Measurements from ENCODE around the gene SPATC1L. TPM values are rescaled to one million over a fixed set of nuclear protein-coding genes. Genes with fewer than 3 reads are reported as not detected.

The SPATC1L gene
- polyA plus RNA-seq, 3 donors from 2014 or later = 6.2 to 10.8 (median 9.4) TPM

DNA sequence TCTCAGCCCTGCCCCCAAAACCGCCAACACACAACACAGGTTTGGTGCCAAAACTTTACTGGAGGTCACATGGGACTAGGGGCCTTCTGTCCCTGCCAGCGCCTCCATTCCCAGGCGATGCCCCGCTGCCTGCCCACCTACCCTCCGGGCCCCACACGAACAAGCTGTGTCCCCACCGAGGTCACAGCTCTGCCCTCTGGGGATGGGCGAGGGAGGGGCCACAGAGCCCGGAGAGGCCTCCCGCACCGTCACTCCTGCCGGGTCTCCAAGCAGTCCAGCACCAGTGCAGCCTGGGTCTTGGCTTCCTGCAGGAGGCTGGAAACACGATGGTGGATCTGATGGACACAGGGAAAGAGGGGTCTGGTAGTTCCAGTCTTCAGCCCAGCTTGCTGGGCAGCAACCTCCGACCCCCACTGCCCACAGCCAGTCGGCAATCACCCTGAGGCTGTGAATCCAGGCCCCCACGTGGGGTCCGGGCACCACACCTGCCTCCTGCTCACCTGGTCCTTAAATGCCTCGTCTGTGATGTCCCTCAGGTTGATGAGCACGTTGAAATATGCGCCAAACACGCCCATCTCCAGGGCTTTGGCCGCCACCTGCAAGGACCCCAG is 47.4 kb downstream of the SPATC1L start:
- no peak for DNase-seq
- Mint-ChIP-seq H3K4me1 (no peaks in the 10 kb centered on the region), H3K9me3 (no peaks in the 10 kb centered on the region), H3K36me3 (no peaks in the 10 kb centered on the region), H3K4me3 (no peak overlapping the region), H3K27ac (no peak overlapping the region), H3K27me3 (ENCODE audit: low read depth in 3 of 3) (peaks cover 2 to 4% (median 3%) of the 10 kb centered on the region in 3 donors)

DNA sequence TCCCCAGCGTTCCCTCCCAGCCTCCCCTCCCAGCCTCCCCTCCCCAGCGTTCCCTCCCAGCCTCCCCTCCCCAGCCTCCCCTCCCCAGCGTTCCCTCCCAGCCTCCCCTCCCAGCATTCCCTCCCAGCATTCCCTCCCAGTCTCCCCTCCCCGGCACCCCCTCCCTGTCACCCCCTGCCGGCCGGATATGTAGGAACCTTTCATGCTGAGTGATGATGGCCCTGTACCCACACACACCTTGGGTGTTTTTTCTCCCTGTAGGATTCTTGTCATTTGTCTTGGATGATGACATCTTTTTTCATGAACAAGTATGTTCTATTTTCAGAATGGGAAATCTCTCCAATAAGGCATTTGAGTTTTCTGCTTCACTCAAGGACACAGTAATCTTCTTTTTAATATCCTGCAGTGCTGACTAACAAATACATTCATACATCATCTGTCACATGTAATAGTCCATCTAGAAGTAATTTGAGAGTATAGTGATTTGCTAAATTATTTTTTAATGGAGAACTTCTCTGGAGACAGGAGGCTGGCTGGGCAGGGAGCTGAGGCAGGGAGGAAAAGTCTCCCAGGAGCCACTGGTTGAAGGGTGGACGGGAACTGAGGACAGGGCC is 48.4 kb downstream of the SPATC1L start:
- DNase-seq = no peak
- H3K9me3 Mint-ChIP-seq = no peaks in the 10 kb centered on the region
- H3K4me1 Mint-ChIP-seq = no peaks in the 10 kb centered on the region
- peaks cover 2 to 3% (median 2%) of the 10 kb centered on the region in 3 donors for H3K27me3 Mint-ChIP-seq (ENCODE audit: low read depth in 3 of 3)
- no peaks in the 10 kb centered on the region for H3K36me3 Mint-ChIP-seq
- no peak overlapping the region for H3K27ac Mint-ChIP-seq
- no peak overlapping the region for H3K4me3 Mint-ChIP-seq

DNA sequence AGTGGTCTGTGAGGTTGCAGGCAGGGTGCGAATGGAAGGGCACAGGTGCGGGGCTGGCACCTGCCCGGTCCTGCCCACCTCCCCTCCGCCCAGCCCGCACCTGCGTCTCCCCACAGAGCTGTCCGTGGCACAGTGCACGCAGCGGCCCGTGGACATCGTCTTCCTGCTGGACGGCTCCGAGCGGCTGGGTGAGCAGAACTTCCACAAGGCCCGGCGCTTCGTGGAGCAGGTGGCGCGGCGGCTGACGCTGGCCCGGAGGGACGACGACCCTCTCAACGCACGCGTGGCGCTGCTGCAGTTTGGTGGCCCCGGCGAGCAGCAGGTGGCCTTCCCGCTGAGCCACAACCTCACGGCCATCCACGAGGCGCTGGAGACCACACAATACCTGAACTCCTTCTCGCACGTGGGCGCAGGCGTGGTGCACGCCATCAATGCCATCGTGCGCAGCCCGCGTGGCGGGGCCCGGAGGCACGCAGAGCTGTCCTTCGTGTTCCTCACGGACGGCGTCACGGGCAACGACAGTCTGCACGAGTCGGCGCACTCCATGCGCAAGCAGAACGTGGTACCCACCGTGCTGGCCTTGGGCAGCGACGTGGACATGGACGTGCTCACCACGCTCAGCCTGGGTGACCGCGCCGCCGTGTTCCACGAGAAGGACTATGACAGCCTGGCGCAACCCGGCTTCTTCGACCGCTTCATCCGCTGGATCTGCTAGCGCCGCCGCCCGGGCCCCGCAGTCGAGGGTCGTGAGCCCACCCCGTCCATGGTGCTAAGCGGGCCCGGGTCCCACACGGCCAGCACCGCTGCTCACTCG is 52.2 kb downstream of the SPATC1L start:
- Mint-ChIP-seq H3K4me3 (no peak overlapping the region), H3K27ac (no peak overlapping the region), H3K4me1 (no peaks in the 10 kb centered on the region), H3K36me3 (no peaks in the 10 kb centered on the region), H3K9me3 (no peaks in the 10 kb centered on the region), H3K27me3 (ENCODE audit: low read depth in 3 of 3) (peaks cover 0 to 7% (median 0%) of the 10 kb centered on the region in 3 donors)
- no peak for DNase-seq

DNA sequence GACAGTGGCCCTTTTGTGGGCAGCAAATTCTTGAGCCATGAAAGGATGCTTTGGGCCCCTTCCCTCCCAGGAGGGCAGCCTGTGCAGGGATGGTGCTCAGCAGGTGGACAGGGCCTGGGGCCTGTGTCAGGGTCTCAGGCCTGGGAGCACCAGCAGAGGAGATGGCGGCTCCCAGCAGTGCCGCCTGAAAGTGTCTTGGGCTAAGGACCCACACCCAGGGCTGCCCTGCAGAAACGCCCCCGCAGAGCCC is 52.7 kb downstream of the SPATC1L start:
- no peak for DNase-seq
- H3K27me3 Mint-ChIP-seq (ENCODE audit: low read depth in 3 of 3) = peaks cover 0 to 7% (median 0%) of the 10 kb centered on the region in 3 donors
- H3K36me3 Mint-ChIP-seq = no peaks in the 10 kb centered on the region
- no peak overlapping the region for H3K4me3 Mint-ChIP-seq
- no peaks in the 10 kb centered on the region for H3K9me3 Mint-ChIP-seq
- H3K27ac Mint-ChIP-seq = no peak overlapping the region
- no peaks in the 10 kb centered on the region for H3K4me1 Mint-ChIP-seq

DNA sequence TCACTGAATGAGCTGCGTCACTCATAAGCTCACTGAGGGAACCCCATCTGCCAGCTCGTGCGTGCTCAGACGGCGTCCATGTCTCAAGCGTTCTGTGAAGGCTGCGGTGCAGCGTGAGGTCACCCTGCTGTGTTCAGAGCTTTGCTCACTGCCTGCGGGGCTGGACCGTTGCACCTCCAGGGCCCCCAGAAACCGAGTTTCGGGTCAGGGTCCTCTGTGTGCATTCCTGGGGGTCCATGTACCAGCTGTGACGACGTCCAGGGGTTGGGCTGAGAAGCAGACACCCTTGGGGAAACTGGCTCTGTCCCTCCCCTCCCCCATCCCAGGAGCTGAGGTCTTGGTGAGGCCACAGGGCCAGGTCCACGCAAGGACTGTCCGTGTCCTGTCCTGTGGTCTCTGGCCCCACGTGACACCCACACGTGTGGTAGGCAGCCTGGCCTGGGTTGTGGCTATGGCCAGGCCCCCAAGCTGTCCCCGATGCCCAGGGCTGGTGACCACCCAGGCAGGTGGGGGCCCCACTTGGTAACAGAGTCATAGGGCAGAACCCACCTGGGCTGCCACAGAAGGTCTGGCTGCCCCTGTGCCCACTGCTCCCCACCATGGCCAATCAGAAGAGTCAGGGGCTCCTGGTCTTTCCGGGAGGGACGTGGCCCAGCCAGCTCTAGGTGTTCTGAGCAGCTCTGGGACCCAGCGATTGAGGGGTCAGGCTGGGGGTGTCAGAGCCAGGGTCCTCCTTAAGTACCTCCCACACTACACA is 53.2 kb downstream of the SPATC1L start:
- Mint-ChIP-seq H3K27me3 (ENCODE audit: low read depth in 3 of 3) (peaks cover 0 to 7% (median 0%) of the 10 kb centered on the region in 3 donors), H3K9me3 (no peaks in the 10 kb centered on the region), H3K4me3 (no peak overlapping the region), H3K4me1 (no peaks in the 10 kb centered on the region), H3K27ac (no peak overlapping the region), H3K36me3 (no peaks in the 10 kb centered on the region)
- no peak for DNase-seq

DNA sequence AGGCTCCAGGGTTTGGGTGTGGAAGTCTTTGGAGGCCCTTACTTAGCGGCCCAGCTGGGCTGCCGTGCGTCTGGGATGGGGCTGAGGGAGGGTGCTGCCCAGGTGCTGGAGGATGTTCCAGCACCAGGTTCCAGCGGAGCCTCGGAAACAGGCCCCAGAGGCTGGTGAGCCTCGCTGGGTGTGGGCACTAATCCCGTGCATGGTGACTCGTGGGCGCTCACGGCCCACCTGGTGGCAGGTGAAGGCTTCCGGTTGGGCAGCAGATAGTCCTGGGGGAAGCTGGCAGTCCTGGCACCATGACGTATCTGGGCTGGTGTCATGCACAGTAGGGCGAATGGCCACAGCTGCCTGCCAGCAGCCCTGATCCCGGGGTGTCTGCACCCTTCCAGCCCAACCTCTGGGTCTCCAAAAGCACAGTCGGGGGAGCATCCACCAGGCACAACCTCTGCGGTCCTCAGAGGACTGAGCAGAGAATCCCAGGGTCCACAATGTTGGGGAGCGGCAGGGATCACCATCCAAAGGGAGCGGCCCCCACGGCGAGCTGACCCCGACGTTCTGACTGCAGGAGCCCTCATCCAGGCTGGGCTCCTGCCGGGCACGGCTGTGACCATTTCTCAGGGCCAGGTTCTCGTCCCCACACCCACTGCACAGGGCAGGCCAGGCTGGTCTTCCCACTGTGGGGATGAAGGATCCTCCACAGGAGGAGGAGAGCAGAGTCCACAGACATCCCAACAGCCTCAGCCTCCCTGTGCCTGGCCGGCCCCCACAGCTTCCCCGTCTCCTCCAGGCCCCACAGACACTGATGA is 54.2 kb downstream of the SPATC1L start:
- H3K27ac Mint-ChIP-seq = no peak overlapping the region
- no peaks in the 10 kb centered on the region for H3K4me1 Mint-ChIP-seq
- no peak for DNase-seq
- H3K4me3 Mint-ChIP-seq = no peak overlapping the region
- H3K9me3 Mint-ChIP-seq = no peaks in the 10 kb centered on the region
- no peaks in the 10 kb centered on the region for H3K36me3 Mint-ChIP-seq
- H3K27me3 Mint-ChIP-seq (ENCODE audit: low read depth in 3 of 3) = peaks cover 0 to 7% (median 0%) of the 10 kb centered on the region in 3 donors

DNA sequence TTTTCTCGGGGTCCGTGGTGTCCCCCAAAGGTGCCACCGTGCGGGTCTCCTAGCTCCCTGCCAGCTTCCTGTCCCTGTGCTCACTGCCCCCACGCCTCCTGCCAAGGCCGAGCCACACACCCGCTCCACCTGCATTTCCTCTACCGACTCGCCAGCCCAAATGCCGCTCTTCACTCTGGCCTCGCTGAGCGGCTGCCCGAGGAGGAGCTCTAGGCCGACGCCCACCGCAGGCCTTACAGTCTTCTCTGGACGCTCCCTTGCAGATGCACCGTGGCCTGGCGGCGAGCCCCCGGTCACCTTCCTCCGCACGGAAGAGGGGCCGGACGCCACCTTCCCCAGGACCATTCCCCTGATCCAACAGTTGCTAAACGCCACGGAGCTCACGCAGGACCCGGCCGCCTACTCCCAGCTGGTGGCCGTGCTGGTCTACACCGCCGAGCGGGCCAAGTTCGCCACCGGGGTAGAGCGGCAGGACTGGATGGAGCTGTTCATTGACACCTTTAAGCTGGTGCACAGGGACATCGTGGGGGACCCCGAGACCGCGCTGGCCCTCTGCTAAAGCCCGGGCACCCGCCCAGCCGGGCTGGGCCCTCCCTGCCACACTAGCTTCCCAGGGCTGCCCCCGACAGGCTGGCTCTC is 55.2 kb downstream of the SPATC1L start:
- Mint-ChIP-seq H3K9me3 (no peaks in the 10 kb centered on the region), H3K36me3 (no peaks in the 10 kb centered on the region), H3K27ac (peak overlapping the region in 1 of 6 donors; percentile 69), H3K4me3 (no peak overlapping the region), H3K4me1 (no peaks in the 10 kb centered on the region), H3K27me3 (ENCODE audit: low read depth in 3 of 3) (peaks cover 0 to 6% (median 1%) of the 10 kb centered on the region in 3 donors)
- DNase-seq = no peak

DNA sequence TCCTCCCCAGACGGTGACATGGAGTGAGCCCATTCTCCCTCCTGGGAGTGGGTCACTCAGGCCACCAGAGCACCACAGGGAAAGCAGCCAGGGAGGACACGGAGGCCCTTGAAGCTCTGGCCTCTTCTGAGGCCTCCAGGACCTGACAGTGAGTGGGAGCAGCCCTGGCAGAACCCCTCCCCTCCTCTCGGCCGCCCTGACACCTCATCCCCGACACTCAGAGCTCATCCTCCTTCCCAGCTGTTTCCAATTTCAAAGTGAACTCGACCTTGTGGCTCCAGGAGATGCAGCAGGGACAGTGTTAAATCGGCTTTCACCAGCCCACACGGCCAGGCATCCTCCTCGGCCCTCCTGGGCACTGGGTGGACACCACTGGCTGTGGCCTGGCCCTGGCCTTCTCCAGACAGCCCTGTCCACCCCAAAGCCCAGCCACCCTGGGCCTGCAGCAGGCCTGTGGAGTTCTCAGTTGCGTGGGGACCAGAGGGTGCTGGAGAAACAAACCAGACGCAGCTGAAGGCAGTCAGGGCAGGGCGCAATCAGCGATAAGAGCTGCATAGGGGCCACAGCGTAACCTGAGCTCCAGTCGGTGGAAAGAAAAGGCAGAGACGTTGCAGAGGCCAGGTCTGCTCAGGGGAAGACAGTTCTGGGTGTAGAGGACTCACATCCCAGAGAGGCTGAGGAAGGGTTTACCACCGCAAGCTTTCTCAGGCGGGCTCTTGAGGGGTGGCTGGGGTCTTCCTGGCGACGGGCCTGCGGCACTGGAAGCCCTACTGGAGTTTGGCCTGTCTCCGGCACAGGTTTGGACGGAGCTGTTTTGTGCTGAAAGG is 55.9 kb downstream of the SPATC1L start:
- no peak for DNase-seq
- H3K4me1 Mint-ChIP-seq = no peaks in the 10 kb centered on the region
- H3K4me3 Mint-ChIP-seq = no peak overlapping the region
- H3K36me3 Mint-ChIP-seq = no peaks in the 10 kb centered on the region
- no peak overlapping the region for H3K27ac Mint-ChIP-seq
- peaks cover 0 to 5% (median 3%) of the 10 kb centered on the region in 3 donors for H3K27me3 Mint-ChIP-seq (ENCODE audit: low read depth in 3 of 3)
- no peaks in the 10 kb centered on the region for H3K9me3 Mint-ChIP-seq

DNA sequence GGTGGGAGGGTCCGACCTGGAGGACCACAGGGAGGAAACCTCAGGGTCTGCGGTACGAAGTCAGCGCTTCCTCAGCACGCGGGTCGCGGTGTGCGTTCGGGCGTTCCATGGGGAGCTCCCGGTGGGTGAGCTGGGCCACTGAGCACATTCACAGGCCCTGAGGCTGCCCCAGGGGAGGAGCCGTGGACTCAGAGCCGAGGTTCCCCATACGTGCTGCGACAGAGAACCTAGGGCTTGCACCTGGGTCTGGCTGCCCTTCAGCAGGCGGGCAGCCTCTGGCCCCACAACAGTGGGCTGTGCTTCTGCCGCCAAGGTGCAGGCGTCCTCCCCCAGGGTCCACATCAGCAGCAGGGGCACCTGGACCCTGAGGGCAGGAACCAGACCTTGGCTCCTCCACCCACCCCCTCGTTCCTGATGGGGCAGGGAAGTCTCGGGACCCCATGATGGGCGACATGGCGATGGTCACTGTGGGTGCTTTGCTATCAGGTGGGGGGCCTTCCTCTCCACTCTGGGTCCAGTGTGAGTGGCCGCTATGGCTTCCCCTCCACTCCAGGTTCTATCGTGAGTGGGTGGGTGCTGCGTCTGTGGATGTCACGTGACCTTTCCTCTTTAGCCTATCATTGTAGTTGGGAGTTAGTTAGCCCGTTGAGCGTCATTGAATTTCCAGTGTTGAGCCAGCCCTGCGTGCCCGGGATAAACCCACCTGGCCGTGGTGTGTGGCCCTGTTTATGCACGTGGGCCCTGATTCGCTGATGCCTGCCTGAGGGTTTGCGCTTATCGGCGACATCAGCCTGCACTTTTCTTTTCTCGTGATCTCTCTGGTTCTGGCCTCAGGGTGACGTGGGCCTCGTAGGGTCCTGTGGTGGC is 56.8 kb downstream of the SPATC1L start:
- Mint-ChIP-seq H3K9me3 (no peaks in the 10 kb centered on the region), H3K27ac (no peak overlapping the region), H3K27me3 (ENCODE audit: low read depth in 3 of 3) (peaks cover 0 to 5% (median 3%) of the 10 kb centered on the region in 3 donors), H3K4me1 (no peaks in the 10 kb centered on the region), H3K4me3 (no peak overlapping the region), H3K36me3 (no peaks in the 10 kb centered on the region)
- DNase-seq = no peak

DNA sequence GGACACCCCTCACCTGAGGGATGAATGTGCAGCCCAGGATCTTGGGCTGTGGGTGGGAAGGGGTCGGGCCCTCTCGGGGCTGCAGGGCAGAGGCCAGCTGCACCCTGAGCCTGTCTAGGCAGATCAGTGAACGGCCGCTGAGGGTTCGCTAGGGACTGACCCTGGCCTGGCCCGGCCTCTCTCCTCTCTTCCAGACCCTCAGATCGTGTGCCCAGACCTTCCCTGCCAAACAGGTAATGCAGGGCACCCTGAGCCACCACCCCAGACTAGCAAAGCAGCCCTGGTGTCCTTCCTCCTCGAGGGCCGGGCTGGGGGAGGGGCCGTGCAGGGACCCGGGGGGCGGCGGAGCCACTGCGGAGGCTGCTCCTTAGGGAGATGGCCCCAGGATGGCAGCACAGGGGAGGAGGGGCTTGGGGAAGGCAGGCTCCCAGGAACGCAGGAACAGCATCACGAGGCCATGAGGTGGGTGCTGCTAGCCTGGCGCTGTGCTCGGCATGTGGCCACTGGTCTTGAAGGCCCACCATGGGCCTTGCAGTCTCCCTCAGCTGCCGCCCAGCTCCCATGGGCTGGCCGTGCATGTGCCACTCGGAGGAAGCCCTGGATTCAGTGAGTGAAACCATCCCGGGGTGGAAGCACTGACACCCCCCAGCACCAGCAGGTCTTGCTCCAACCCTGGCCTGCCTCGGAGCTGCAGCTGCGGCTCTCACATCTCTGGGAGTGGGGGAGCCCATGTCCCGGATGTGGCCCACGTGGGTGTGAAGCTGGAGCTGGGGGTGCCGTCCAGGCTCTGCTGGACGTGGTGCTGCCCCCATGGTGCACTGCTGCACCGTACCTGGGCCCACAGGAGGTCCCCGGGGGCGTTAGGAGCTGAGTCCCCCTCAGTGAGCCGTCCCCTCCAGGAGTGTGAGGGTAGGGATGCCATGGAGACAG is 57.7 kb downstream of the SPATC1L start:
- H3K4me1 Mint-ChIP-seq = no peaks in the 10 kb centered on the region
- no peak overlapping the region for H3K27ac Mint-ChIP-seq
- H3K36me3 Mint-ChIP-seq = no peaks in the 10 kb centered on the region
- H3K27me3 Mint-ChIP-seq (ENCODE audit: low read depth in 3 of 3) = peaks cover 2 to 5% (median 3%) of the 10 kb centered on the region in 3 donors
- no peaks in the 10 kb centered on the region for H3K9me3 Mint-ChIP-seq
- no peak overlapping the region for H3K4me3 Mint-ChIP-seq
- DNase-seq = no peak

DNA sequence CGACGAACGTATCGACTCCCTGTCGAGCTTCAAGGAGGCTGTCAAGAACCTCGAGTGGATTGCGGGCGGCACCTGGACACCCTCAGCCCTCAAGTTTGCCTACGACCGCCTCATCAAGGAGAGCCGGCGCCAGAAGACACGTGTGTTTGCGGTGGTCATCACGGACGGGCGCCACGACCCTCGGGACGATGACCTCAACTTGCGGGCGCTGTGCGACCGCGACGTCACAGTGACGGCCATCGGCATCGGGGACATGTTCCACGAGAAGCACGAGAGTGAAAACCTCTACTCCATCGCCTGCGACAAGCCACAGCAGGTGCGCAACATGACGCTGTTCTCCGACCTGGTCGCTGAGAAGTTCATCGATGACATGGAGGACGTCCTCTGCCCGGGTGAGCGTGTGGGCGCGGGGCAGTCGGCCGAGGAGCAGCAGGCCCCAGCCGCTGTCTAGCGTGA is 58.4 kb downstream of the SPATC1L start:
- no peaks in the 10 kb centered on the region for H3K4me1 Mint-ChIP-seq
- no peak overlapping the region for H3K4me3 Mint-ChIP-seq
- no peak overlapping the region for H3K27ac Mint-ChIP-seq
- H3K27me3 Mint-ChIP-seq (ENCODE audit: low read depth in 3 of 3) = peaks cover 2 to 5% (median 4%) of the 10 kb centered on the region in 3 donors
- DNase-seq = no peak
- no peaks in the 10 kb centered on the region for H3K9me3 Mint-ChIP-seq
- H3K36me3 Mint-ChIP-seq = no peaks in the 10 kb centered on the region

All from immature natural killer cell (primary cell).